SK-N-SH (cell line): ENCODE measurements around the gene STAC3.
"Not testable (repeated sequence)": the region's sequence is repeated elsewhere in the genome, so short reads cannot be mapped to it uniquely, and the experiment has no call there.

ENCODE experiments used
- FOXM1 ChIP-seq: IDR thresholded peaks from 2 replicates; pipeline ENCODE4 v1.4.0; 2012; ENCODE audit warnings: low read depth, mild to moderate bottlenecking
- TAF1 ChIP-seq: IDR thresholded peaks from 2 replicates; pipeline ENCODE4 v1.6.1; 2012; ENCODE audit warnings: low read depth, mild to moderate bottlenecking, low read length, moderate library complexity, borderline replicate concordance
- TF ChIP-seq, protein P1 (sequence below): fragments of 200-600 bp; sonication (generic); IDR thresholded peaks from 2 replicates; pipeline ENCODE4 v1.6.1; 2017; ENCODE audit warnings: antibody characterized with exemption, mild to moderate bottlenecking, moderate library complexity

DNA sequence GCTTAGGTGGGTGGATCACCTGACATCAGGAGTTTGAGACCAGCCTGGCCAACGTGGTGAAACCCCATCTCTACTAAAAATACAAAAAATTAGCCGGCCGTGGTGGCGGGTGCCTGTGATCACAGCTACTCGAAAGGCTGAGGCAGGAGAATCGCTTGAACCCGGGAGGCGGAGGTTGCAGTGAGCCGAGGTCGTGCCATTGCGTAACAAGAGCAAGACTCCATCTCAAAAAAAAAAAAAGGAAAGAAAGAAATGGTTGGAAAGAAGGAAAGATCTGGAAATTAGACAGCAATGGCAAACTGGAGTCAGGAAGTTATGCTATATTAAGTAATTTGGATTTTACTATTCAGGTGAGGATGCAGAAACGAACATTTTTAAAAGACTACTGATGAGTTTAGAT is 31.1 kb upstream of the STAC3 start:
- not testable (repeated sequence) for TF ChIP-seq FOXM1, TAF1
- TF ChIP-seq, protein P1, sequence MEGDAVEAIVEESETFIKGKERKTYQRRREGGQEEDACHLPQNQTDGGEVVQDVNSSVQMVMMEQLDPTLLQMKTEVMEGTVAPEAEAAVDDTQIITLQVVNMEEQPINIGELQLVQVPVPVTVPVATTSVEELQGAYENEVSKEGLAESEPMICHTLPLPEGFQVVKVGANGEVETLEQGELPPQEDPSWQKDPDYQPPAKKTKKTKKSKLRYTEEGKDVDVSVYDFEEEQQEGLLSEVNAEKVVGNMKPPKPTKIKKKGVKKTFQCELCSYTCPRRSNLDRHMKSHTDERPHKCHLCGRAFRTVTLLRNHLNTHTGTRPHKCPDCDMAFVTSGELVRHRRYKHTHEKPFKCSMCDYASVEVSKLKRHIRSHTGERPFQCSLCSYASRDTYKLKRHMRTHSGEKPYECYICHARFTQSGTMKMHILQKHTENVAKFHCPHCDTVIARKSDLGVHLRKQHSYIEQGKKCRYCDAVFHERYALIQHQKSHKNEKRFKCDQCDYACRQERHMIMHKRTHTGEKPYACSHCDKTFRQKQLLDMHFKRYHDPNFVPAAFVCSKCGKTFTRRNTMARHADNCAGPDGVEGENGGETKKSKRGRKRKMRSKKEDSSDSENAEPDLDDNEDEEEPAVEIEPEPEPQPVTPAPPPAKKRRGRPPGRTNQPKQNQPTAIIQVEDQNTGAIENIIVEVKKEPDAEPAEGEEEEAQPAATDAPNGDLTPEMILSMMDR = not testable (repeated sequence)
